GM12873 (cell line): Measurements from ENCODE around the gene MYO1B.

Experiments
- TF ChIP-seq, protein P1 (sequence below): IDR thresholded peaks from 2 replicates; pipeline ENCODE4 v1.5.1; 2012; ENCODE audit warnings: low read depth, mild to moderate bottlenecking, moderate library complexity, low read length, control low read depth; ENCODE audit not compliant: insufficient read depth; ENCODE audit errors: missing control alignments

The MYO1B gene

DNA sequence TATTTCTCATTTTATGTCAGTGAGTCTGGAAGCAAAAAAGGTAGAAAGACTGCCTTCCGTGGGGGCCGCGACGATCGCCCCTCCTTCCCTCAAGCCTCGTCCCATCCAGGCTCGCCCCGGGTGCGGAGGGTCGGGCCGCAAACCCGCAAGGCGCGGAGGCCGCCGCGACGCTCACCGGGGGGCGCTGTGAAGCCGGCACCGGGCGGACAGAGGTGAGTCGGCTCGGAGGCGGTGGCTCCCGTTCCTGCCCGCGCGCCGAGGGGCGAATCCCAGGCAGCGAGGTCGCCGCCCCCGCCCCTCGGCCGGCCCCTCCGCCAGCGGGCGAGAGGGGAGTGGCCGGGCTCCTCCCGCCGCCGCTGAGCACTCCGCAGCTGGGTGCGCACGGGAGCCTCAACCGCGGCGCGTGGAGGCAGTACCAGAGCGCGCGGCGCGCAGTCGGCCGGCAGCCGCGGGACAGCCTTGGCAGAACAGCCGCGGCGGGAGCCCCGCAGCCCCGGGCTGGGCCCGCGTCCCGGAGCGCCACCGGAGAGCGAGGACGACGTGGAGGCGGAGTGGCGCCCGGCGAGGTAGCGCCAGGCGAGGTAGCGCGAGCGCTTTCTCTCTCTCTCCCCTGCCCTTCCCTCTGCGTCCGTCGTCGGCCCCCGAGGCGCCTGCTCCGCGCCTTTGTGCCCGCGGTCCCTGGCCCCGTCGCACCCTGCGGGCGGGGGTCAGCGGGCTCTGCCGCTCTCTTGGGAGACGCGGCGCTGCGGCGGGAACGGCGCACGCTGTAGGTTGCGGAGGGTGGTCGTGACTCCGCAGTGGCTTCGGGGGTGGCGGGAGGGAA is at the start of gene MYO1B:
Gene MYO1B (plus strand): TSS at position 359 of the 823 bp plus-strand sequence. CDS start 31,492 bp downstream, outside the sequence.
- TF ChIP-seq, protein P1, sequence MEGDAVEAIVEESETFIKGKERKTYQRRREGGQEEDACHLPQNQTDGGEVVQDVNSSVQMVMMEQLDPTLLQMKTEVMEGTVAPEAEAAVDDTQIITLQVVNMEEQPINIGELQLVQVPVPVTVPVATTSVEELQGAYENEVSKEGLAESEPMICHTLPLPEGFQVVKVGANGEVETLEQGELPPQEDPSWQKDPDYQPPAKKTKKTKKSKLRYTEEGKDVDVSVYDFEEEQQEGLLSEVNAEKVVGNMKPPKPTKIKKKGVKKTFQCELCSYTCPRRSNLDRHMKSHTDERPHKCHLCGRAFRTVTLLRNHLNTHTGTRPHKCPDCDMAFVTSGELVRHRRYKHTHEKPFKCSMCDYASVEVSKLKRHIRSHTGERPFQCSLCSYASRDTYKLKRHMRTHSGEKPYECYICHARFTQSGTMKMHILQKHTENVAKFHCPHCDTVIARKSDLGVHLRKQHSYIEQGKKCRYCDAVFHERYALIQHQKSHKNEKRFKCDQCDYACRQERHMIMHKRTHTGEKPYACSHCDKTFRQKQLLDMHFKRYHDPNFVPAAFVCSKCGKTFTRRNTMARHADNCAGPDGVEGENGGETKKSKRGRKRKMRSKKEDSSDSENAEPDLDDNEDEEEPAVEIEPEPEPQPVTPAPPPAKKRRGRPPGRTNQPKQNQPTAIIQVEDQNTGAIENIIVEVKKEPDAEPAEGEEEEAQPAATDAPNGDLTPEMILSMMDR = no peak

DNA sequence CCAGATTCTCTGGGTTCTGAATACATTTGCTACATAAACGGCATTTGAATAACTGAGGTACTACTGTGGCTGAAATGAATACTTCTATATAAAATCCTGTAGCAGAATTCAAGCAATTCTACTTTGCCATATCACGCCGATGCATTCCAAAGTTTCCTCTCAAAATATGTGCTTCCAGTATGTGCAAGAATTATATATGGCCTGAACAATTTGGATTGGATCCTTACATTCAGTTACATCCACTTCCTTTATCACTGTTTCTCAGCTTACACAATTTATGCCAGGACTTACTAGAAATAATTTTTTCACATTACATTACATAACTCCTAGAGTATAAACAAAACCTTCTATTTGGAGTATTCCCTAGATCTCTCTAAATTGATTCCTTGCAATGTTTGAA is 48.1 kb upstream of the MYO1B start:
- TF ChIP-seq, protein P1 = no peak

DNA sequence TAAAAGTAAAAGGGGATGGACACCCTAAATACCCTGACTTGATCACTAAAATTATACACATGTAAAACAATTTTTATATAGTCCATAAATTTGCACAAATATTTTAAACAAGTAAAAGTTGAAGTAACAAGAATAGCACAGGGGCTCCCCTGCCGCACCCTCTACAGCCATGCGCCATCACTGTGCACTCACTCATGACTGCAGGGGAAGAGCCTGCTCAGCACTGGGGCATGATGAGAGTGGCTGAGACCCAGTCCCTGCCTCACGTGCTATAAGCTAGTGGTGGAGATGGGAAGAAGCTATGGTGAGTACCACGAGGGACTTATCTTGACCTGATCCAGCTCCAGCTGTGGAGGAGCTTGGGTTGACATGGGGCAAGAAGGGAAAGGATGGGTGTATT is 46.9 kb upstream of the MYO1B start:
- TF ChIP-seq, protein P1 = no peak

DNA sequence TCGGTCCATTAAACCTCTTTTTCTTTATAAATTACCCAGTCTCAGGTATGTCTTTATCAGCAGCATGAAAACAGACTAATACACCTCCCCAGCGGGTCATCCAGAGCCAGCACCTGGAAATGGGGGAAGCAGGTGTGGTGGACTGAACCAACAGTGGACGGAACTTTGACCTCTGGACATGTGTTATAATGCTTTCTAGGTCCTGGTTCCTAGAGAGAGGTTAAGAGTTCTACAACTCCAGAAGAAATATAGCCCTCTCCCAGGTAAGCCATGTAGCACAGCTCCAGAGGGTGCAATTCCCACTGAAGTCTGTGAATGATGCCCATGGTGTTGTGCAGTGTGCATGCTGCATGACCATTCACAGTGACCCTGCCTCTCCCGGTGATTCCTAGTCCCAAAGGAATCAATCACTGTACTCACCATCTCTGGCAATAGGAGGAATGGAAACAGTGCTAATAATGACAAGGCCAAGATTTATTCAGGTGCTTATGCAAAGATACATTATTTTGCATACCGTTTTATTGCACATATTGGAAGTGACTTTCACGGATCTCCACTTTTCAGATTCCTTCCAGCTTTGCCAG is 45.2 kb upstream of the MYO1B start:
- TF ChIP-seq, protein P1 = no peak

DNA sequence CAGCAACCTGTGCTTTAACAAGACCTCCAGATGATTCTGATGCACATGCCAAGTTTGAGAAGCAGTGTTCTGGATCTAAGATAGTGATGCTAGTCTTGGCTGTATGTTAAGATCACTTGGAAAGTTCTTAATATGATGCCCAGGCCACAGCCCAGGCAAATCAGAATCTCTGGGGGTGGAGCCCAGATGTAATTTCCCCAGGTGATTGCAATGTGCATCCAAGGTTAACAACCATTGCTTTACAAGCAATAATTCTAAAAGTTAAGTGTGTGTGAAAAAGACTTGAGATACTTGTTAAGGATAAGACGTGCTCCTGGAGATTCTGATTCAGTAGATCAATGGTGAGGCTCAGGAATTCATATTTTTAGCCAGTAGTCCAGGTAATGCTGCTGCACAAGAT is 44.3 kb upstream of the MYO1B start:
- TF ChIP-seq, protein P1 = no peak

DNA sequence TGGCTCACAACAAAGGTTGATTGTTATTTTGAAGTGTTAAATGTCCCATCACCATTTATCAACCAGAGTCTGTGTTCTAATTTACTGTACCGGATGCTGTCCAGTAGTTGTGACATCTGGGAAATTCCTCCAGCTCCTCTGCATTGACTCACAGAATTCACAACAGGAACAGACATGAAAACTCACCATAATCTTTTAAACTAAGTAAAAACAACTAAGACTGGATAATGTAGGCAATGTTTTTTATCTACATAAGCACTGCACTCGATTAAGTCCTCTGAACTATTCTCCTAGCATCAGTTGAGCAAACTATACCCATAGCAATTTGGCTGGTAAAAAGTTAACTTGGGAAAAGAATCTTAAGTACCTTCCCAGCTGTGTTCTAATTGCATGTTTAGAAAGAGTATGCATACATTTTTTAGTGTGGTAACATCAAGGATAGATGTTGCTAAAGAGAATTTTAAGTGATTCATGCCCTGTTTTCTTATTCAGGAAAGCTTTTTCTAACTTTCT is 42.9 kb upstream of the MYO1B start:
- TF ChIP-seq, protein P1 = no peak

DNA sequence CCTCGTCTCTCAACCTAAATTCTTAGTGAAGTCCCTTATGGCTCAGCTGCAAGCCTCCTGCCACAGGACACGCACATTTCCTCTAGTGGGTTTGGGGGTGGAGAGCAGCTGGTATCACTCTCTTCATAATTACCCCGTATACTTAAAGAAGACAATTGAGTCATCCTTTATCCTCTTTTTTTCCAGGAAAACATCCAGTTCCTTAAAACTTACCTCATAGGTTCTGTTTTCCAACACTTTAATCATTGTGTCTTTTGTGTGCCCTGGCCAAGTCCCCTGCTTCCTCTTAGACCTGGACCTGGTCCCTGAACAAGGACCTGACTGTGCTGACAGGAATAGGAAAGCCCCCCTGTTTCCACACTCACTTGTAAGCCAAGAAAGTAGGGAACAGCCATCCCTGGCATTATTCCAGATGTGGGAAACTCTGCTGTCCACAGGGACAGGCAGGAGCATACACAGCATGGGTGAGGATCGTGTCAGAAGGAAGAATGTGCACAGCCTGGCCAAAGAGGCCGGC is 42.3 kb upstream of the MYO1B start:
- TF ChIP-seq, protein P1 = no peak
